ENCODE results near the gene SLC7A11.

GRCh38 chr4:138239491-138239890, 2.7 kb downstream of the SLC7A11 start:
- no peak for TF ChIP-seq CTCF (IDR thresholded peaks at IDR 0.05; ENCODE audit: low read length)
- TF ChIP-seq EZH2 (IDR thresholded peaks at IDR 0.05; ENCODE audit: borderline replicate concordance, low read length) = no peak
